HG03159 (cell line): ENCODE results near the gene HS1BP3.

ENCODE experiments used
- ATAC-seq: cut with Tn5 transposase; IDR thresholded peaks from one replicate; pipeline ENCODE4 v1.9.1; 2021; ENCODE audit warnings: mild to moderate bottlenecking, moderate library complexity; ENCODE audit not compliant: unreplicated experiment

Gene HS1BP3, protein sequence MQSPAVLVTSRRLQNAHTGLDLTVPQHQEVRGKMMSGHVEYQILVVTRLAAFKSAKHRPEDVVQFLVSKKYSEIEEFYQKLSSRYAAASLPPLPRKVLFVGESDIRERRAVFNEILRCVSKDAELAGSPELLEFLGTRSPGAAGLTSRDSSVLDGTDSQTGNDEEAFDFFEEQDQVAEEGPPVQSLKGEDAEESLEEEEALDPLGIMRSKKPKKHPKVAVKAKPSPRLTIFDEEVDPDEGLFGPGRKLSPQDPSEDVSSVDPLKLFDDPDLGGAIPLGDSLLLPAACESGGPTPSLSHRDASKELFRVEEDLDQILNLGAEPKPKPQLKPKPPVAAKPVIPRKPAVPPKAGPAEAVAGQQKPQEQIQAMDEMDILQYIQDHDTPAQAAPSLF

DNA sequence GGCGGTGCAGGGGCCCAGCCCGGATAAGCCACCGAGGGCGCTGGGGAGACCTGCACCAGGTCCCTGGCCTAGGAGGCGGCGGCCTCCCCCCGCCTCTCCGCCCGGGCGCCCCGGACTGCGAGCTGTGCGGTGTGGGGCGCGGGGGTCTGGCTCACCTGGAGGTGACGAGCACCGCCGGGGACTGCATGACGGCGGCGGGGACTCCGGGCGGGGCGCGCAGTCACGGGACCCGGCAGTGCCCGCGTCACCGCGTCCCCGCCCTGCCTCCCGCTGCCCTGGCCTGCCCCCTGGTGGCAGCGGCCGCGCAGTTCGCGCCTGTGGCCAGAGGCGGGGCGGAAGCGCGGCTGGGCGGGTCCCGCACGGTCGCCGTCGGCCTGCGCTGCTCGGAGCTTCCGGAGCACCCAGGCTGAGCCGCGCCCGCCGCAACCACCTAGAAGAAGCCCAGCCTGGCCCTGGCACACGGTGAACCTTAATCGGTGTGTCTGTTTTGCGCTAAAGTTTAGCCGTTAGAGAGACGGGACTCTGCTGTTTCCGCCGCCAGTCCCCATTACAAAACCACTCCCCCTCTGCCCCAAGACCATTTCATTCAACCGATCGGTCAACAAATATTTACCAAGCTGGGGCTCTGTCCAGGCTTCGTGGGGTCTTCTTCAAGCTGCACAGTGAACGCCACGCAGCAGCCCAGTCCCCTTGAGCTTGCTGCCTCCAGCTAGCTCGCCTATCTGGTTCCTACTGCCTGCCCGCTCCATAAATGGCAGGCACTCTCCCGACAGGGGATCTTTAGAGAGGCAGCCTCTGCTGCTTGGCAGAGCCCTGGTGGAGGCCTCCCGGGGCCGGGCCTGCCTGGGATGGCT lies at the start of gene HS1BP3:
Gene HS1BP3 (minus strand): TSS at position 222 of the 854 bp plus-strand sequence. CDS start 35 bp downstream, at position 187.
- peak; percentile 95 for ATAC-seq

DNA sequence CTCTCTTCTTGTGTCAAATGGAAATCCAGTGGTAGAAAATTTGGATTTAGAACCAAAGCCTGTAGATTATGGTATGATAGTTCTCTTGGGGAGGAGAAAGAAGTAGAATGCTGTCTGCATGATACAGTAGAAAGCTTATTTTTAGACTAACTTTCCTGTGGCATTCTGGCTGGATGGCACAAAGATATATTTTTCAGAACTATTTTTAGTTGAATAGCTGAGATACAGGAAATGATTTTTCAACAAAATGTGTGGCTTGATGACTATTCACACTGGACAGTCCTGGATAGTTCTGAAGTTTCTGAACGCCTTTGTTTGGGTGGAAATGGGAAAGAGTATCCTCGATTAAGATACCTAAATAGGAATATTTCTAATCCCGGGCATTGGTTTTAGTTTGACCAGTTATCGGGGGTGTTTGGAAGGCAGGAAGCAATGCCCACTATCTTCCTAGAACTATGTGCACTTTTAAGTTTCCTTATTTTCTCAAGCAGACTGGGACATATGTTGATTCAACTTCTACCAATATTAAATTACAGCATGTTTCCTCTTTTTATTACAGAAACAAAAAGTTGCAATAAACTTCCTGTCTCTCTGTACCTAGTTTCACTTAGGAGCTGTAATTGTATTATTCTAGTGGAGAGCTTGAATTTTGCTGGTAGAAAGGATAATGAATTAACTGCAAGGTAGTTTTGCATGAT lies 48.2 kb upstream of the HS1BP3 start:
- ATAC-seq, result peak; percentile 44

DNA sequence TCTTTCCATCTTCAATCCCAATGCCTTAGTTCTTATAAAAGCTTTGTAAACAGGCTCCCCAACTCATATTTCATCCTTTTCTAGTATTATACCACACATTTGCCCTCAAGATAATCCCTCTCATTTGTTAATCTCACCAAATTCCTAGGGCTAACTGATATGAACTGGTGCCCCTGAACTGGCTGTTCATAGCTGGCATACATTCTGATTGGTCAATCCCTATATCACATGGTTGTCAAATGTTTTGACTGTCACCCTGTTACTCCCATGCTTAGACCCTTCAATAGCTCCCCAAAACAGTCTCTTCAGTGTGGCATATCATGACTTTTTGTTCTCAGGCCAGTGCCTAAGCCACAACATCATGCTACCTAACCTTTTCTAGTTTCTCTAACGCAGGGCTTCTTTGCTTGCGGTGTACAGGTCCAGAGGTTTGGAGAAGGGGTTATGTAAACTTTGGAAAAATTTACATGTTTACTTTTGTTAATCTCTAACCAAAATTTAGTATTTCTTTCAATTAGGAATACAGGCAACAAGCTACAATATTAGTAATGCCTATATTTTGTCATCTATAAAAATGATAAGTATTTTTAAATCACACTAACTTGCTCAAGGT lies 46.5 kb upstream of the HS1BP3 start:
- no peak for ATAC-seq

DNA sequence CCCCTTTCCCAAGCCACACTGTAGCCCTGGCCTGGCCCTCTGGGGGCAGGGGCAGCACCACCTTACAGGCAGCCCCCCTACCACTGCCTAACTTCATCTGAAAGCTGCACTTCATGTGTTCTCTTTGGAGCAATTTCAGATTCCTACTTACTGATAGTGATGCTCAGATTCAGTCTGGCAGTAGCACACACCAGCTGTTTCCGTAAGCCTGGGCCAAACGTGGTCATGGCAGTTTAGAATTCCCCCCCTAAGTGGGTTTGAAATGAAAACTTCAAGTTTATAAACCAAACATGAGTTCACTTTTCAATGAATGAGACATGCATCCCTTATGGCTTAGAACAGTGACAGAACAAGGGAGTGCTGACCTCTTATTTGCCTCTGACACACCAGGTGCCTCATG lies 45.5 kb upstream of the HS1BP3 start:
- no peak for ATAC-seq

DNA sequence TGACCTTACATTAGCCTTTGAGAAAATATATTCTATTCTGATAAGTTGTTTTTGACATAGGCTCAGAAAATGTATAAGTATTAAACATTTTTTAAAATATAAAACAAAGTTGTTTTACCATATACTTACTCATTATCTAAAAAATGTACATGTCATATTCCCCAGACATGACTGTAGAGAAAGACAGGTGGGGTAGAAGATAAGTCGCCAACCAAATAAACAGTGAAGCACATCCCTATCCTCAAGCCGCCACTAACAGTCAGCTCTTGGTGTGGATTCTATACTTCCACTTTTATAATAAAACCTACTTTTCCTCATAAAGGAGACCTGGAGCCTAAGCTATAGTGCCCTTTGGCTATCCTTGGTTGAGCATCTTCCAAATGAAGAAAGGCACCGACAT lies 42.4 kb upstream of the HS1BP3 start:
- no peak for ATAC-seq

DNA sequence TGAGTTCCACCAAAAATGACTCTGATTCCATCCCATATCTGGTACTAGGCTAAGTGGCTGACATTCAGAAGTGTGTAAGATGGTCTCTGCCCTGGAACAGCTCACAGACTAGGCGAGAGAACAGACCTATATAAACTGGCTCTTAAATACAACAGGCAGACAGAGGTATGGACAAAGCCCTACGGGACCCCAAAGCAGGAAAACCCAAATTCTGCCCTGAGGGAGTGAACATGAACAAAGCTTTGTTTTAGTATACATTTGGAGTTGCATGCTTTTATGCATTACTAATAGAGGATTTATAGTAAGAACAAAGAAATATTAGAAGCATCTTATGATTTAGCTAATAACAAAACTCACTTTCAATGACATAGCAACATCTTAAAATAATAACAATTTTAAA lies 41.2 kb upstream of the HS1BP3 start:
- no peak for ATAC-seq

DNA sequence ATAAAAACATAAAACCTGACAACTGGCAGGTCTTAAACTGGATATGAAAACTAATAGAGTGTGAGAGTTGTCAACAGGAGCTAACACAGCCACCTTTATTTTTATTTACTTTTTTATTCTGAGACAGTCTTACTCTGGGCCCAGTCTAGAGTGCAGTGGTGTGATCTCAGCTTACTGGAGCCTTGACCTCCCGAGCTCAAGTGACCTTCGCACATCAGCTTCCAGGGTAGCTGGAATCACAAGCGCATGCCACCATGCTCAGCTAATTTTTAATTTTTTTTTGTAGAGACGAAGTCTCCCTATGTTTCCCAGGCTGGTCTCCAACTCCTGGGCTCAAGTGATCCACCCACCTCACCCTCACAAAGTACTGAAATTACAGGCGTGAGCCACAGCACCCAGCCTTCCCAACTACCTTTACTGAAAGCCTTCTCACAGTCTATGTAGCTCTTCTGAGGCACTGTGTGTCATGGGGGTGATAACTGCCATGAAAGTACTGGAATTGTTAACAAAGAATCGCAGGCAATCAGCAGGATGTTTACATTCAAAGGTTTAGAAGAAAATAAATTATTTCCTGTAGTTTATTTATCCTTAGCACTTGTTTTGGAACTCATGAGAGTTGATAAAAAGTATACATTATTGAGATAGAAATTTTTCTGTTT lies 40.3 kb upstream of the HS1BP3 start:
- no peak for ATAC-seq

DNA sequence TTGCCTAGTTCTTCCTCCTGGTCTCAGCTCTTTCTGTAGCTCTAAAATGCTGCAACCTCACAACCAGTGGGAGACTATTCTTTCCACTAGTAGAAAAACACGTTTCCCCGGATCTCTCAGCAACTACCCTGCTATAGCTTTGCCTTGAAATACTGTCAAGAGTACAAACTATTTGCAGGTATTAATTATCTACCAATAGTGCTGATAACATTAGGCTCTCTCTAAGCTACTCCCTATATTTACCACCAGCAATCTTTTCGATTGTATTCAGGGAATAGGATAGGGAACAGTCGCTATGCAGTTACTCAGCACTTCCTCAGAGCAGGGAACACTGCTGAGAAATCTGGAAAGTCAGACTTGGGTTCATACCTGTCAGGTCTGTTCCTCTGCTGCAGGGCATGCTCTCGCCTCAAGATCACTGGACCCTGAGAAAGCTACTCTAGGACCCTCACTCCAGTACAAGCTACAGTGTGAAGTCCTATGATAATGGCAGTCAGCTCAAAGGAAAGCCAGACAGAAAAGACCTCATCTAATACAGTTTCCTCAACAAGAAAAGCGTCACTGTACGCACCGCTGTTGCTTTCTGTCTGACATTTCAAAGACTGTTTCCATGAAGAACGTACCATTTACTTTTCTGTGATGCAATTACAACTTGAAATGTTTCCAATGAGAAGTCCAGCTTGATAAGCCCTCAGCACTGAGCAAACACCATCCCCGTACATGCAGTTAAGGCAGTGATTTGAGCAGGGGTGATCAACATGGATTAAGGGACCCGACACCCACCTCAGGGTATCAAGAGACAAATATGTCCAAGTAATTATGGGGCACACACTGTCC lies 38.7 kb upstream of the HS1BP3 start:
- no peak for ATAC-seq

DNA sequence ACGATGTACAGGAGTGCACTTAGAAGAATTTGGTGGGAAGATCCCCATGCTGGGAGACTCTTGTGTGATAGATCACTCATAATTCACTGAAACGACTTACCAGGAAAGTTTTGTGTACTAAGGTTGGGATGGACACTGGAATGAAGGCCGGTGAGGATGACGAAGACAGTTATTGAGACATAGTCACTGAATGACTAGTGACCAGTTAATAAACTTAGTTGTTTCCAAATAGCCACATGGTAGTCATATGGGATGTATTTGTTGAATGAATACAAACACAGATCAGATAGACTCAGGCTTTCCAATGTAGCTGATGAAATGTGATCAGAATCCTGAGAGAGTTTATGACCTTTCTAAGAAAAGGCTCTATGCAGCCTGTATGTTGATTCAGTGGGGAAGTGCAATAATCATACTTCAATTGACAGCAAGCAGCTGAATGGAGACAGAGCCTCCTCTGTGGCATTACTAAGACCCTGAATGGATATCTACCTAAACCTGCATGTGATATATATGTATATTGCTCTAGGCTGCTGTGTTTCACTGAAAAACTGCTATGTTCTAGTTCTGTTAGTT lies 36.4 kb upstream of the HS1BP3 start:
- no peak for ATAC-seq

DNA sequence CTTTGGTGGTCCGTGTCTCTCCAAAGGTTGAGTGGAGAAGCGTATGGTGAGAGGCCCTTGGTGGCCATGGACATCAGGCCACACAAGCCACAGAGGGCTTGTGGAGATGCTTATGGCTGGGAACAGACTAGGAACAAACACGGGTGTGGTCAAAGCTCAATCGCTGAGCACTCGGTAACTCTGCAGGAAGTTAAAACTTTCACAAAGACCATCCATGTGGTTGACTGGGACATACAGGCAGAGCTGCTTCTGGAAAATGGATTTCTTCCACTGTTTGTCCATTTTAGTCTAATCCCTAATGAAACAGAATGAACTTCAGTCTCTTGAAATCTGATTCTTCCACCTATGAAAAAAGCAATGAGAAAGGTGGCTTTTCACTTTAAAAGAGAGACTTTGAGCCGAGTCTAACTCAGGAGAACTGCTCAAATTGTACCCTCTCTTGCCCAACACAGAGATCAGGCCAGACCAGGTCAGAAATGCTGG lies 33.7 kb upstream of the HS1BP3 start:
- ATAC-seq, result no peak

DNA sequence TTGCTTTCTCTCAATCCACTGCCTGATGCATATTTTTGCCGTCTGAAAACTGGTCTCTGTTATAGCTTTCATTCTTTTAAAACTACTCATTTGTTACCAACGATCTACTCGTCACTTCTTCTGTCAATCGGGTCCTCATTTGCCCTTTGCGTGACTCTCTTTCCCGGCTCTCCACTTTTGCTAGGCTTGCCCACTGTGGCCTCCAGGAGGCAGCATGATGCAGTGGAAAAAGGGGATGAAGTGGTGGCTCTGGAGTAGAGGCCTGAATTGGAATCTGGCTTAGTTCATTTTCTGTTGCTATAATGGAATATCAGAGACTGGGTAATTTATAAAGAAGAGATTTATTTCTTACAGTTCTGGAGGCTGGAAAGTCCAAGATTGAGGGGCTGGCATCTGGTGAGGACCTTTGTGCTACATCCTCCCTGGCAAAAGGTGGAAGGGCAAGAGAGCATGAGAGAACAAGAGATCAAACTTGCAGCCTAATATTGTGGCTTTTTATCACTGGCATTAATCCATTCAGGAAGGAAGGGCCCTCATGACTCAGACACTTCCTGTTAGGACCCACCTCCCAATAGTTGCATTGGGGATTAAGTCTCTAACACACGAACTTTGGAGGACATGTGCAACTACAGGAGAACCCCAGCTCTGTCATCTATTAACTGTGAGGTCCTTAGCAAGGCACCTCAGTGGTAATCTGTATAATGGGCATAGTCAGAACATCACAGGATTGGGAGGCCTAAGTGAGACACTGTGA lies 31.4 kb upstream of the HS1BP3 start:
- ATAC-seq, result no peak

DNA sequence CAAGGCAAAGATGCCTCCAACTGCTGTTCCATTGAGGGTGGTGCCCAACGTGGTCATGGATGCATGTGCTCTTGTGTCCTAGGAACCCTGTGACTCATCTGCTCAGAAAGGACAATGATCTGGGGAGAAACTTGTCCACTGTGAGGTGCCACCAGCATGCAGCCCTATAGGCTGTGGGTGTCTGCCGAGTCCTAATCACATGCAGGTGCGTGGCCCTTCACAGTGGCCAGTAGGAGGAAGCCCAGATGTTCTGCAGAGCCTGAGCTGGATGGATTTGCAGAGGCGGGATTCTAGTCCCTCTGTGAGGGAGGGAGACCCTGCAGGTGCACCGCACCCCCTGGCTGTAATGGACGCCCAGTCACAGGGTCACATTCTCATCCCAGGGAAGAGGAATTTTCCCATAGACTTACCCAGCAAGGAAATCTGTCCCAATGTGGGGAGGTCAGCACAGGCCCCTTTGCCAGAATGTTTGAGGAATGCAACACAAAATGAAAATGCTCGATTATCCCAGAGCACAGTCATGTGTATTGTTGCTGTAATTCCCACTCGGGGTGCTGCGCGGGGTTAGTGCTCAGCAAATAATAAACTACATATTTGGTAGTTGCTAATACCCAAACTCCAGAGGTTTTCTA lies 30.0 kb upstream of the HS1BP3 start:
- no peak for ATAC-seq

DNA sequence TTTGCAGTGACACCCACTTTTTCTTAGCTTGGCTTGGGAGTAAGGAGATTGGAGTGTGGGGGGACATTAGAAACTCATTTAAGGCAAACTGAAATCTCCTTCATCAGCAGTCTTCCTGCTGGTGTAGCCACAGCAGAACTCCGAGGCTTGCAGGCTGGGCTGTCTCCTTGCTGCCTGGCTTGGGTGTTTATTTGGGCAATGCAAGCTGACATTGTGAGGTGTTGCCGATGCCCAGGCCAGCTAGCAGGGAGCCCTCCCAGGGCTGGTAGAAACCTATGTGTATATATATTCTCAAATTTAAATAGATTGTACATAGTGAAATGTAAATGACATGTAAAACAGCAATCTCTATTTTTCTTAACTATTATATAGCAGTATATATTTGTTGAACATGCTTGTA lies 27.9 kb upstream of the HS1BP3 start:
- no peak for ATAC-seq

DNA sequence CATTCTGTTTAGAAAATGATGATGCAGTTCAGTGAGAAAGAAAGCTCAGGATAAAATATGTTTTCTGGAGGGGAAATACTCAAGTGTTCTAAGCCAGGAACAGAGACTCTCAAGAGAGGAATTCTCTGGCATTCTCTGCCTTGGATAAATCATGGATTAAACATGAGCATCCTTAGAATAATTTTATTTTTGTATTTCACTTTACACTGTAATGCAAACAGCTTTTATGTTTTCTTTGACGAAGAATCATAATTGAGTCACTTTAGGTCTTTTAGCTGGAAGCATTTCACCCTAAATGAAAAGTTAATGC lies 27.1 kb upstream of the HS1BP3 start:
- no peak for ATAC-seq

DNA sequence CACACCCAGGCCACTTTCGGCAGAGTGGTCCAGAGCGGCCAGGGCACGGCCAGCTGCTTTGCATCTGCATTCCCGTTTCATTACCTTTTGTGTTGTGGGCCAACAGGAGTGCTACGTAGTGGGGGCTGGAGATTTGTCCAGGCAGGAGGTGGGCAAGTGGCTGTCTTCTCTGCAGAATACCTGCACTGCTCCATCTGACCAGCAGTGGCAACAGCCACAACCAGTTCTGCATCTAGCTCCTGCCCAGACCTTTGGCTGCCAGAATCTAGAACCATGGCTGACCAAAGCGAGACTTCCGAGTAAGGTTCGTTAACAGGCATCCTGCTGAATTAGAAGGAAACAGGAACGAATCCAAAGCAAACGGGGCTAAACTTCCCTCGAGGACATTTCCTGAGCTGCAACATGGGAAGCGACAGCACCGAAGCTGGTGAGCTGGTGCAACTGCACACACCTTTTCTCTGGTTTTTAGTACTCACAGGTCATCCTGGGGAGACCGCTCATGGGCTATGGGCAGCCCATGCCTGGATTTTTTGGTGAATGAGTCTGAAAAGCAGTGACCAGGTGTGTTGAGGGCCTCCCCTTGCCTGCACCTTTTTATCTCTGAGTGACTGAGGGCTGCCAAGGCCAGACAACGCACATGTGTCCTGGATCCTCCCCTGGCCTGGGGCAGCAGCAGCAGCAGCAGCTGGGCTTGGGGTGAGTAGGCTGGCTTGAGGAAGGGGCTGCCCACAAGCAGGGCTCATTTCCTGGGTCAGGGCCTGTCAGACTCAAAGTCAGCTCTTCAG lies 26.6 kb upstream of the HS1BP3 start:
- peak; percentile 42 for ATAC-seq

DNA sequence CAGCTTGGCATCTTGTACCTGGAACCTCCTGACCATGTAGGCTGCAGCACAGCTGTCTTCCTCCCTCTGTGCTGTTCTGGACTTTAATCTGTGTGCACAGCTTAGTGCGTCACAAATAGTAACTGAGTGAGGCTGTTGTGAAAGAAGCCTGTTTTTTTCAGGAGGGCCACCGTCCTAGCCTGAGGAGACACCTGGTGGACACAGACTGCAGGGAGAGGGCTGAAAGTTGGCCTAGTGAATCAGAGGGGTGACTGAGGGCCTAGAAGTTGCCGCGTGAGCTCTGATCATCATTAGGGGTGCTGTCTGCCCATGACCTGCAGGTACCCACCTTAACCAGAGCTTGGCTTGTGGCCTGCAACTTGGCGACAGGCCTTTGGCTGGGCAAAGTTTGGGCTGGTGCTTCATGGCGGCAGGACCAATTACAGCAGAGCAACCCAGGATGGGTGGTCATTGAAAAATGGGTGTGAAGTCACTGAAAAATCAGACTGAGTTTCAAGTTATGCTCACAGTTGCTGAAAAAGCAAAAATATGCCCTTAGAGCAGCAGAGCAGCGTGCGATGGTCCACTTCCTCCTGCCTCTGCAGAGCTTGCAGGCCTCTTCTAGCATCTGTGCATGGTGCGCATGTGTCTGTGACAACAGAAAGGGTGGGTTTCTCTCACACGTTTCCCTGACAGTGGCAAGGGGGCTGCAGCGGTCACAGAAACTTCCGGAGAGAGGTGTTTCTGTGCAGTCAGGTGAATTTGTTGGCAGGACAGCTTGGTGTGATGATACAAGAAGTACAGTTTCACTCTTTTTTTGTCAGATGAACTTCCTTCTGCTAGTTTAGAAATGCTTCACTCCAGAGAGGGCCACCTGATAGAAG lies 25.7 kb upstream of the HS1BP3 start:
- ATAC-seq, result peak; percentile 74
